ENCODE results near the gene KRT86.
A peak's percentile ranks its signal among the peaks of the same experiment; 100 is the strongest.
"Not testable (repeated sequence)": the region's sequence is repeated elsewhere in the genome, so short reads cannot be mapped to it uniquely, and the experiment has no call there.

The KRT86 gene

DNA sequence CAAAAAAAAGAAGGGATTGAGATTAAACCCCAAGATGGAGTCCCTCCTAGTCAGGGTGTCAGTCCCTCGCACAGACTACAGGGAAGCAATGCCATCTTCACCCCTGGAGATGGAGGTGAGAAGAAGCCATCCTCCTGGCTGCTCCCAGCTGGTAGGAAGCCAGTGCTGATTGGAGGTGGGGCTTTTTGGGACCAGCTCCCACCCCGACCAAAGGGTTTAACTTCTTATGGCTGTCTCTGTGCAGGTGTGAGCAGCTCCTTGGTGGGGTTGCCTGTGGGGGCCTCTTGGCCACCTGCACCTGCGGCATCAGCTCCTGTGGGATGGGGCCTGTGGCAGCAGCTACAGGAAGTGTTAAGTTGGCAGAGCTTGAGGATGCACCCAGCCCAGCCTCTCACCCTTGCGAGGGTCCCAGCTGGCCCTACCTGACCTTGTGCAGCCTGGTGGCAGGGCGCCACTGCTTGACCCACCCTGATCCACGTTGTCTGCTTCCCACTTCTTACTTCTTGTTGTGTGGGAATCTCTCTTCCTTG, 3.8 kb upstream of the KRT86 start:
- DNase-seq: no peak

DNA sequence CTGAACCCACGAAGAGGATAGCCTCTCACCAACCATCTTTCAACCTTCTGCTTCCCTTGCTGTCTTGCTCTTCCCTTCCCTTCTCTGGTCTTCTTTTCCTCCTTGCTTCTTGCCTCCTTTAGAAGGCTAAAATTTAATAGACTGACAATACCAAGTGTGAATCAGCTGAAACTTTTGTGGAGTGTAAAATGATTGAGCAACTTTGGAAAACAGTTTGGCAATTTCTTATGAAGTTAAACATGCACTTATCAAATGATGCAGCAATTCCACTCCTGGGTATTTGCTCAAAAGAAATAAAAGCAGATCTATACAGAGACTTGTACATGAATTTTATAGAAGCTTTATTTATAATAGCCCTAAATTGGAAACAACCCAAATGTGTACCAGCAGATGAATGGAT, 3.3 kb upstream of the KRT86 start:
- no peak for DNase-seq

GRCh38 chr12:52275686-52276085, 1.2 kb downstream of the KRT86 start:
- no peak for DNase-seq

DNA sequence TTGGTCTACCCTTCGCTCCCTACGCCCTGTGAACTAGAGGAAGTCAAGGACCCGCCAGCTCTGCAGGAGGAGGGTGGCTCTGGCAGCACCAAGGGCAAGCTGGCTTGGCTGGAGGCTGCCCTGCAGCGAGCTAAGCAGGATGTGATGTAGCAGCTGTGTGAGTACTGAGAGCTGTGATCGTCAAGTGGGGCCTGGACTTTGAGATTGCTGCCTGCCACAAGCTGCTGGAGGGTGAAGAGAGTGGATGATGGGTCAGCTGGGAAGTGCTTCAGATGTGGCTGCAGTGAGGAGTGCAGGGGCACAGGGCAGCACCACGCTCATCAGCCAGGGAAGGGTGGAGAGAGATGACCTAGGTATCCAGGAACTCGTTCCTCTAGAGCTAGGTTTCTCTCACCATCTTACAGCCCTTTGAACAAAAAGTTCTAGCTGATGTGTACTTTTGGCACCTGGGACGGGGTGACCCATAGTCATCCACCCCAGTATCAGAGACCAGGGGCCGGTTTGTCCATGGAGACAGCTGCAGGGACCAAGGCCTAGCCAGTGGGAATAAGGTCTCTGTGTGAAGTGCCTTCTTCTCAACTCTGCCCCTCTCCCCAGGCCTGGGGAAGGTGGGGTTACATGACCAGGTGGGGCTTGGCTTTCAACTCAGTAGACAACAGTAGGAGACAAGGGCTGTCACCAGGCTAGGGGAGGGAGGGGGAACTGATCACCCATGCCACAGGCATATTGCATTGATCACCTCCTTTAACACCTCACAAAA, 3.2 kb downstream of the KRT86 start:
- DNase-seq: no peak

DNA sequence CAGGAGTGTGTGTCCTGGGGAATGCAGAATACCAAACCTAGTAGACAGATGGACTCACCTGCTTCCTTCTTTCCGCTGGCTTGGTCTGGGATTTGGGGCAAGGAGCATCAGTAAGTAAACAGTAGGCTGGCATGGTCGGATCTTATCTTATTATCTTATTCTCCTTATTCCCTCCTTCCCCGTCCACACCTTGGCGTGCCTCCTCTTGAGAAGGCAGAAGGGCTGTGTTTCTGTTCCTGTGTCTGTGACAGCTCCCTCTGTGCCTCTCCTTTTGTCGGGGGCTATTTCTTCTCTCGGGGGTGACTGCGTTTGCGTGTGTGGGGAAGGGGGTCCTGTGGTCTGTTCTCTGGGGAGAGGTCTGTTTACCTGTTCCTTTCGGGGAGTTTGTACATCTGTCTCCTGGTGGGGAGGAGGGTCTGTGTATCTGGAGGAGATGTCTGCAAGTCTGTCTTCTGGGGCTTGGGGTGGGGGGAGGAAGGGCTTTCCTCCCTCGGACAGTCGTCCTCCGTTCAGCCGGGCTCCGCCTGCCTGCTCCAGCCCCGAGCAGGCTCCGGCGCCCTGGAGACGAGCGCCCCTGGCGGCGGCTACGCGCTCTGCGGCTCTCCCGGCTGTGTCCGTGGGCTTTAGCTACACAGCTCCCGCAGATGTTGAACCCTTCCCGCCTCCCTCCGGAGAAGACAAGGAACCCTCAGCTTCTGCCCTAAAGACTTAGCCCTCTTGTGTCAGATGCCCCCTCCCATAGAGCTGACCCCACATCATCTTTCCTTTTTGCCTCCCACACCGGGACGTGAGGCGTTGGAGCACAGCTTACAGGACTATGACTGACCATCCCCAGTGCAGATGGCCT, 4.4 kb downstream of the KRT86 start:
- DNase-seq: peak; percentile 74

GRCh38 chr12:52279422-52280318, 5.2 kb downstream of the KRT86 start:
- DNase-seq: peak; percentile 60

DNA sequence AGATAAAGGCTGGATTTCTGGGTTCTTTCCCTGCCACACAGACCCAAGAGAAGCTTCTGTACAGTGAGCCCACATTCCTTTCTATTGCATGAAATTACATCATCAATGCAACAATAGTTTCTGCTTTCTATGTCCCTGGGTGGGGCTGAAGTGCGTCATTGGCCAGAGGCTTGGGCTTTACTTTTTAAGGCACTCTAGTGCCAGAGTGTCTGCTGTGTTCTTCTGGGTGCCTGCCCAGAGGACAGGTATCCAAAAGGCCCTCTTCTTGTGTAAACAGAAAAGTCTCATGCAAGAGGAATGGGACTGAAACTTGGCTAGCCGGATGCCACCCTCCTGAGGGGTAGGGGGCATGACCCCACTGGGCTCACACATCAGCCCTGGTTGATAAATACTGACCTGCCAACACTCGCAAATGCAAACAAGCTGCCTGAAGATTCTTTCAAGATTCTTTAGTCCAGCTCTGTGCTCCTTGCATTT, 5.9 kb downstream of the KRT86 start:
- peak; percentile 96 for DNase-seq

DNA sequence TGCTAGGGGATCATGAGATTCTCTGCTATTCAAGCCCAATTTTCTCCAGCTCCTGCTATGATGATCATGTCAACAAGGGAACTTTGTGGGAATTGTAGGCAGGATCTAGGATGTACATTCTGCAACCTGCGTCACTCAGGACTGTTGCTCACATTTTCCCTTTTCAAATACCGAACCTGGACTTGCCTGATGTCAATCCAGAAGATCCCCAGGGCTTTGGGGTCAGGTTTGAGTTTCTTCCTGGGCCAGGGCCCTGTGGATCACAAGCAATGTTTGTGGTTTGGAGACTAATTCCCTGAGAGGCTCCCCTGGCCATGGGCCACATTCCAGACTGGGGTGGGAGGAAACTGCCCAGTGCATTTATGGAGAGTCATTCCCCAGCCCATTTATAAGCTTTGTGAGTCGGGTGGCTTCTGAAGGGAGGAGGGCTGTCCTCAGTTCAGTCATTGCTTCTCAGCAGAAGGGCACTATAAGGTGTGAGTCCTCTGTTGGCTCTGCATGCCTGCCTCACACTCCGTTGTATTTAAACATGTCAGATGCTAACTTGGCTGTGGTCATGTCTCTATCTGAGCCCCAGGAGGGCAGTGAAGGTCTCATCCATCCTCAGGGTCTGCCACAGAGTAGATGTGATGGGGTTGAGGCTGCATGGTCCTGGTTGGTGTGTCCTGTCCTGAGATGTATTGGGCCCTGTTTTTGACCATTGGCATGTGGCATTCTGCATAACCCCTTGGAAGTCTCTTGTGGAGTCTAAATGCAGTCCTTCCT, 6.5 kb downstream of the KRT86 start:
- DNase-seq: peak; percentile 99

DNA sequence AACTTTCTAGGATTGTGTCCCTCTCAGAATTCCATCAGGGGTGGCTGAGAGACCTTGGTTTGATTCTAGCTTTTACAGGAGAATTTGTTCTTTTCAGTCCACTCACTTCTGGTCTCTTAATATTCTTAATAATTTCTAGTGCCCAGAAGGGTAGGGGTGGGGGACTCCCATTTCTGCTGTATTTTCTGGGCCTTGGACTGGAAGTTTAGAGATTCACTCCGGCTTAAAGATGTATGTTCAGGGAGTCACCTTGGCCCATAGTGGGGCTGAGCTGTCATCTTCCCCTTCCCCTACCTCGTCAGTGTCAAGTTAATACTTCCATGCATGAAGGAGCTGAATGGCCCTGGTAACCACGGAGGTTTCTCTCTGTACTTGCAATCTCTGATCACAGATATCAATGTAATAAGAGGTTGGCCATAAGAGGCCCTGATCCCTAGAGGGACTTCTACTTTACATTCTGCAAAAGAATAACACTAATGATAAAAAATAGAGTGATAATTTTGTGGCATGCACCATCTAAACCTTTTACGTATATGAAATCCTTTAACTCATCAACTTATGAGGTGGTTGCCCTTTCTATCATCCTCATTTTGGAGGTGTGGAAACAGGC, 10.2 kb downstream of the KRT86 start:
- DNase-seq: no peak

- DNase-seq: peak; percentile 90
Observed at GRCh38 chr12:52285172-52285745, 10.8 kb downstream of the KRT86 start.

- DNase-seq: no peak
Observed at GRCh38 chr12:52285851-52286530, 11.5 kb downstream of the KRT86 start.

- DNase-seq: not testable (repeated sequence)
Observed at GRCh38 chr12:52286857-52287785, 12.7 kb downstream of the KRT86 start.

DNA sequence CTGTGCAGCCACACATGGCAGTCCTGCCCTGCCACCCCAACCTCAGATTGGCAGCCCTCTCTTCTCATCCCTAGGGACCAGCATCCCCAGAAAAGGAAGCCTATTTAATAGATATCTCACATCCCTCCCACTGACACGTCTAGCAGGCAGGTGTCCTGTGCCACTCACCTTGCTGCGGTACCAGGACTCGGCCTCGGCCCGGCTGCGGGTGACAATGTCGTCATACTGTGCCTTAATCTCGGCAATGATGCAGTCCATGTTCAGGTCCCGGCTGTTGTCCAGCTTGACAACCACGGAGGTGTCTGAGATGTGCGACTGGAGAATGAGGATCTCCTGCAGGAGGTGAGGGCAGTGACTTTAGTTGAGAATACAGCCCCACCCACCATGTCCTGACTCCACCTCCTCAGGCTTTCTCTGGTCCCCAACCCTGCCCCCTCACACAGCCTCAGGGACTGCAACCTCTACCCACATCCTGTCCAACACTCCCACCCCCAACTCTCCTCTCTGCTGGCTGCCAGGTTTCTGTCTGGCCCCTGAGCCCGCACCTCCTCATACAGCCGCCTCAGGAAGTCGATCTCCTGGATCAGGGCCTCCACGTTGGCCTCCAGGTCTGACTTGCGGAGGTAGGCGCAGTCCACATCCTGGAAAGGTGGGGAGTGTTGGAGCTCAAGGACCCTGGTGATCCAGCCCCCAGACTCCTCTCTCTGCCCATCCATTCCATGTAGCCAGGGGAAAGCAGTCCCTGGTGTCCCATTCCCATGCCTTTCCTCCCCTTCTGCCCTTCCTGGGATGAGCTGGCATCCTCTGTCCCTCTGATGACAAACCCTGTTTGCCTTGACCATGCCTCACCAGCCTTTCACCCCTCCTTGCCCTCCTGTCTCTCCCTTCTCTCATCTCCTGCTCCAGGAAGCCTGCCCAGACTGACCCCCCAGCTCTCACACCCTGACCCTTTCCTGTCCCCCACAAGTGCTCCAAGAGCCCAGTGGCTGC, 13.7 kb downstream of the KRT86 start:
- peak; percentile 44 for DNase-seq

DNA sequence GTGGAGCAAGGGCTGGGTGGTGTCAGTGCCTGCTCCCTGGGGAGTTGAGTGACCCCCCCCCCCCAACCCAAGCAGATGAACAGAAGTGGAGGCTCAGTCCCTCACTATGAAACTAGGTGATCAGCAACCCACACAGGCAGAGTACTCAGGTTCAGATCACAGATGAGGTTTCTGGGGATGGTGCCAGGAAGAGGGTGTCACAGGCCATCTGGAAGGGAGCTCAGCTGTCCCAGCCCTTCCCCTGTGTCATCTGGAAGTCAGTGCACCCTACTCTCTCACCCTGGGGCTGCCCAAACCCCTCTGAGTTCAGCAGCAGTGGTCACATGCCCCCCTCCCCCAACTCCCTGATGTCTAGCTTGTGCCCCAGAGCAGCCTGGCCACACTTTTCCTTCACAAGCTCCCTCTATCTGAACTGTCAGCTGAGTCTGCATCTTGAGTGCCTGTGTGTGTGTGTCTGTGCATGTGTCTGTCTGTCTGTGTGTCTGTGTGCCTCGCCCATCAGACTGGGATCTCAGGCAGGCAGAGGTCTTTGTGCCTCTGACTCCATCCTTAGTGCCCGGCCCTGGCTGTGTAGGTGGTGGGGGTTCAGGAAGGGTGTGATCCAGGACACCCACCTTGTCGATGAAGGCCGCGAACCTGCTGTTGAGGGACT, 16.2 kb downstream of the KRT86 start:
- DNase-seq: not testable (repeated sequence)

DNA sequence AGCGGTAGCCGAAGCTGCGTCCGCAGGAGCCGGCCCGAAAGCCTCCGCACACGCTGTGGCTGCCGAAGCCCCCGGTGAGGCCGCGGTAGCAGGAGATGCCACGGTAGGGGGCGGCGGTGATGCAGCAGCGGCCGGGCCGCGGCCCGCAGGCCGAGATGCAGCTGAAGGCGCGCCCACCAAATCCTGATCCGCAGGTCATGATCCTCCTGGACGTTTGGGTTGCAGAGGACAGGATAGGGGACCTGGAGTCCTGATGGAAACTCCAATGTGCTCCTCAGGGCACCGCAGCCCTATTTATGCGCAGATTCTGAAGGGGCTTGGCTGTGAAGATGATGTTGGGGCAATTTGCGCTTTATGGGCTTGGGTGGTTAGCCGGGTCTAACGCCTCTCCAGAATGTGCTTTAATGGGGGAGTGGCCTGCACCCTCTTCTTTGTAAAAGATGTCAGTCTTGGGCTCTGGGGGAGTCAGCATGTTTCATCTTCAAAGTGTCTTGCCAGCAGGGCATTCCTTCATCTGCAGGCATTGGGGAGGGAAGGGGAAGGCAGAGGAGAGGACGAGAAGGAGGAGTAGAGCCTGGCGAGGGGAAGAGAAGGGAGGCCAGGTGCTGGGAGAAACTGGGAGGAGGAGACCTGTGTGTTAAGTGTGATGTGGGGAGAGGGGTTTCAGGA, 17.0 kb downstream of the KRT86 start, which contains the start of gene KRT81:
Gene KRT81, minus strand, starts transcription at position 268 of the 669 bp plus-strand sequence. Its CDS starts 69 bp downstream, at position 199.
- no peak for DNase-seq

GRCh38 chr12:52293926-52294325, 19.5 kb downstream of the KRT86 start:
- DNase-seq: no peak

- DNase-seq: no peak
Observed at GRCh38 chr12:52294803-52295202, 20.4 kb downstream of the KRT86 start.

All from EL (cell line).